WERI-Rb-1 (cell line): Measurements from ENCODE around the gene ZNF236.

Experiments used
- DNase-seq: peaks from one replicate; pipeline ENCODE4 v3.0.0-alpha.2; 2020
- H3K27ac ChIP-seq: fragments of 250-450 bp; sonication (Bioruptor Pico); 2 replicates; pipeline ENCODE4 v1.5.1; 2020; ENCODE audit warnings: mild to moderate bottlenecking, moderate library complexity
- H3K27me3 ChIP-seq: fragments of 250-450 bp; sonication (Bioruptor Pico); 2 replicates; pipeline ENCODE4 v1.5.1; 2021; ENCODE audit warnings: mild to moderate bottlenecking, low read depth, moderate library complexity; ENCODE audit not compliant: insufficient read depth, severe bottlenecking
- H3K36me3 ChIP-seq: fragments of 250-450 bp; sonication (Bioruptor Pico); 2 replicates; pipeline ENCODE4 v1.5.1; 2020; ENCODE audit warnings: mild to moderate bottlenecking, moderate library complexity
- H3K4me3 ChIP-seq: 2 replicates; pipeline ENCODE4 v1.5.1; 2011; ENCODE audit warnings: low read depth, mild to moderate bottlenecking, control low read depth, low read length
- H3K9me3 ChIP-seq: fragments of 250-450 bp; sonication (Bioruptor Pico); 2 replicates; pipeline ENCODE4 v1.5.1; 2021; ENCODE audit warnings: mild to moderate bottlenecking, moderate library complexity; ENCODE audit not compliant: severe bottlenecking
- CTCF ChIP-seq: IDR thresholded peaks from 2 replicates; pipeline ENCODE4 v1.5.1; 2011; ENCODE audit warnings: low read depth, mild to moderate bottlenecking, control low read depth, inconsistent platforms, low read length

ZNF236 gene

DNA sequence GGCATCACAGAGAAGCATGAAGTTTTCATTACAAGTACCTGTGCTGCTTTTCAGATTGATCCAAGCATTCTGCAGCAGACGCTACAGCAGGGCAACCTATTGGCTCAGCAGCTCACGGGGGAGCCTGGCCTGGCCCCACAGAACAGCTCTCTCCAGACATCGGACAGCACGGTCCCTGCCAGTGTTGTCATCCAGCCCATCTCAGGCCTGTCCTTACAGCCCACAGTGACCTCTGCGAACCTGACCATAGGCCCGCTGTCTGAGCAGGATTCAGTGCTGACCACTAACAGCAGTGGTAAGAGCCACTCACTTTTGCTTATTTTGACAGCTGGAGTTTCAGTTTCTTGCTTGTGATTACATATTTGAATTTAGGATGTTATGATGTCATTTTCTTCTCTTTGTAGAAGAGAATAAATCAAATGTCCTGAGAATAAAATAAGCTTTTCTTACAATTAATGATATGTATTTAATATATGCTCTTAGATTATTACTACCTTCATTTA lies 104.9 kb downstream of the ZNF236 start:
- no peak for TF ChIP-seq CTCF

DNA sequence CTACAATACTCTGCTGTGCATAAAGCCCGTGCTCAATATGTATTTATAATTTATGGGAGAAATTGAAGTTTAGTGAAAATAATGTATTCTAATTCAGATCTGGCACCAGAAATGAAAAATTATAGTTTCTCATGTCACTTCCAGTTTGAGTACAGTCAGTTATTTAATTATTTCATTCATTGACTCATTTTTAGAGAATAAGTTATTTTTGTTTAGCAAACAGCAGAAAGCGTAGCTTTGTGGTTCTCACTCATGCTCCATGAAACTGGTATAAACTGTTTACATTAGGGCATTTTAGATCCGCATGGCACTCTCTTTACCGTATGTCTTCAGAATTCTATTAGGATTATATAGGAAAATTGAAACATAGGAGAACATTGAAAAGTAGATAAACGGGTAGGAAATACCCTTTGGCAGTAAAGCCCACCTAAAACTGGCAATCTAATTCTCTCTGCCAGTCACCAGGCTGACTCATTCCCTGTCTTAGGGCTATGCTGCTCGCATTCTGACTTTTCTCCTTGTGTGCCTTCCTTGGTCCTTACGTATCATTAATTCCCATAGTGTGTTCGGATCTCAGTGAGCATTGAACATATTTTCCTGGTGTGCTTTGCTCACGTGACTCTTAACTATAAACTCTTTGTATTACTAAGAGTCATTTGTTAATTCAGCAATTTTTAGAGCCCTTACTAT lies 106.0 kb downstream of the ZNF236 start:
- Histone ChIP-seq H3K27me3 (no peaks in the 10 kb centered on the region), H3K27ac (no peak overlapping the region), H3K4me3 (no peak overlapping the region), H3K36me3 (peaks cover 64% of the 10 kb centered on the region), H3K9me3 (no peaks in the 10 kb centered on the region)
- TF ChIP-seq CTCF, result no peak
- no peak for DNase-seq

More for the DNA sequence above, 104.9 kb downstream of the ZNF236 start:
- Histone ChIP-seq H3K36me3 (peaks cover 57% of the 10 kb centered on the region), H3K9me3 (no peaks in the 10 kb centered on the region), H3K4me3 (no peak overlapping the region), H3K27ac (no peak overlapping the region), H3K27me3 (no peaks in the 10 kb centered on the region)
- no peak for DNase-seq

DNA sequence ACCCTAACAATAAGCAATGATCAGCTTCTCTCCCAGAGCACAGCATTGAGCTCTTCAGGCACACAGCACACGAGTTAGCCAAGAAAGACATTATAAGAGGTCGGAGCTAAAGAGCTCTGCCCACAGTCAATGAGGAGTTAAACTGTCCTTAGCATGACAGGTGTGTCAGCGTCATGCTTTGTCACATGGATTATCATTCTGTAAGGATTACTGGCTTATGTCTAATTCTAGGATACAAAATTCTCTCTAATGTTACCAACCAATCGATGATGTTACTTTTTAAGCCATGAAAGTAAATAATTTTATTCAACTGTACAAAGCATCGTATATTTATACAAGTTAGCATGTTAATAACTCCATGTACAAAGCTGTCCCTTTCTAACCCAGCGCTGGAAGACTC lies 108.8 kb downstream of the ZNF236 start:
- Histone ChIP-seq H3K27ac (no peak overlapping the region), H3K9me3 (no peaks in the 10 kb centered on the region), H3K27me3 (no peaks in the 10 kb centered on the region), H3K4me3 (no peak overlapping the region), H3K36me3 (peaks cover 38% of the 10 kb centered on the region)
- TF ChIP-seq CTCF, result no peak
- peak; percentile 29 for DNase-seq

DNA sequence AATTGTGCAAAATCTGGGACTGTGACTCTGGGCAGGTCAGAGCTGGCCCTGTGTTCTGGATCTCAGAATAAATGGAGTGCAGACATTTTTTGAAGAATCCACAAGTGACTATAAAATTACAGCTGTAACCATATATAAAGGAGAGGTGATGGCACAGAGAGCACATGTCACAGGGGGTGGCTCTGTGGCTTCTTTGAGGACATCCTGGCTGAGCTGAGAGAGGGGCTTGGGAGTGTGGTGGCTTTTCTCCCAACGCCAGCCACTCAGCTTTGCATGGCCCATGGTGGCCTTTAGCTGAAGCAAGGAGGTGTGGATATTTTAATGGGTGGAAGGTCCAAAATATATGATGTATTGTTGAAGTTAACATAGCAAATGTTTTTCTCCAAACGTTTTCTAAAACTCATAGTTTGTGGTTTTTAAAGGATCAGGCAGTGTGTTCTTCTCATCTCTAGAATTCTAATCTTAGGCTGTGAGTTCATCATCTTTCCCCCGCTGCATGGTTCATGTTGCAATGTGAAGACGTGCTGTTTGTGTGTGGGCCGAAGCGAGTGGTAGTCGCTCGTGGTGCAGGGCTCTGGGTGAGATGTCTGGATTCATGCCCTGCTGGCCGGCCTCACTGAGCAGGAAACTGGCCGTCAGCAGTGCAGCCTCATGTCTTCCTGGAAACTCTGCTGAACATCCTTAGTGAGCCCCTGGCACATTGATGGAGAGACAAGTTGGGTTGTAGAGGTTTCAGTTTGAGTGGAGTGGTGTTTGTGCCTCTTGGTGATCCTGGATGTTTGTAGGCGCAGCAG lies 109.9 kb downstream of the ZNF236 start:
- no peaks in the 10 kb centered on the region for H3K27me3 ChIP-seq
- H3K9me3 ChIP-seq, result no peaks in the 10 kb centered on the region
- H3K4me3 ChIP-seq, result no peak overlapping the region
- TF ChIP-seq CTCF, result no peak
- no peak for DNase-seq
- peaks cover 36% of the 10 kb centered on the region for H3K36me3 ChIP-seq
- no peak overlapping the region for H3K27ac ChIP-seq

GRCh38 chr18:76935722-76936337 lies 113.5 kb downstream of the ZNF236 start:
- TF ChIP-seq CTCF, result no peak
- Histone ChIP-seq H3K27me3 (no peaks in the 10 kb centered on the region), H3K4me3 (no peak overlapping the region), H3K9me3 (no peaks in the 10 kb centered on the region), H3K27ac (no peak overlapping the region), H3K36me3 (peaks cover 24% of the 10 kb centered on the region)
- DNase-seq, result no peak
